ENCODE results near the gene FGFBP1.

FGFBP1 gene

DNA sequence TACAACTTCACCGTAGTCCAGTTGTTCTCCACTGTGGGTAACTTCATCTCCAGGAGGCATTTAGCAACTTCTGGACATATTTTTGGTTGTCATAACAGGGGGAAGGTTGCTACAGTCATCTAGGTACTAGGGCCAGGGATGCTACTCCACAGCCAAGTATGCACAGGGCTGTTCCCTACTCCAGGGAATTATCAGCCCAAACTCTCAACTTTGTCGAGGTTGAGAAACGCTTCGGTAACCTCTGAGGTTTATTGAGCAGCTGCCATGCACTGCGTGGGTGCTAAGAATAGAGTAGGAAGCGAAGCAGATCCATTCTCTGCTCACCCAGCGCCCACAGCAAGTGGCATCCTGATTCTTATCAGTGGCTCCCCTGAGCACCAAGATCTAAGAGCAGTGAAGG is 8.2 kb downstream of the FGFBP1 start:
- Histone ChIP-seq H3K4me3 (ENCODE audit: severe bottlenecking) (no peak overlapping the region), H3K9me3 (ENCODE audit: severe bottlenecking) (no peaks in the 10 kb centered on the region), H3K36me3 (ENCODE audit: low read depth) (peaks cover 7% of the 10 kb centered on the region), H3K27ac (ENCODE audit: poor library complexity, severe bottlenecking) (peak overlapping the region; percentile 3), H3K4me1 (ENCODE audit: insufficient read depth, poor library complexity, severe bottlenecking) (peaks cover 13% of the 10 kb centered on the region), H3K27me3 (ENCODE audit: insufficient read depth, poor library complexity, severe bottlenecking) (no peaks in the 10 kb centered on the region)
- ATAC-seq (ENCODE audit: low read depth) (no peak), DNase-seq (ENCODE audit: low spot score) (no peak)
- TF ChIP-seq, protein P1, sequence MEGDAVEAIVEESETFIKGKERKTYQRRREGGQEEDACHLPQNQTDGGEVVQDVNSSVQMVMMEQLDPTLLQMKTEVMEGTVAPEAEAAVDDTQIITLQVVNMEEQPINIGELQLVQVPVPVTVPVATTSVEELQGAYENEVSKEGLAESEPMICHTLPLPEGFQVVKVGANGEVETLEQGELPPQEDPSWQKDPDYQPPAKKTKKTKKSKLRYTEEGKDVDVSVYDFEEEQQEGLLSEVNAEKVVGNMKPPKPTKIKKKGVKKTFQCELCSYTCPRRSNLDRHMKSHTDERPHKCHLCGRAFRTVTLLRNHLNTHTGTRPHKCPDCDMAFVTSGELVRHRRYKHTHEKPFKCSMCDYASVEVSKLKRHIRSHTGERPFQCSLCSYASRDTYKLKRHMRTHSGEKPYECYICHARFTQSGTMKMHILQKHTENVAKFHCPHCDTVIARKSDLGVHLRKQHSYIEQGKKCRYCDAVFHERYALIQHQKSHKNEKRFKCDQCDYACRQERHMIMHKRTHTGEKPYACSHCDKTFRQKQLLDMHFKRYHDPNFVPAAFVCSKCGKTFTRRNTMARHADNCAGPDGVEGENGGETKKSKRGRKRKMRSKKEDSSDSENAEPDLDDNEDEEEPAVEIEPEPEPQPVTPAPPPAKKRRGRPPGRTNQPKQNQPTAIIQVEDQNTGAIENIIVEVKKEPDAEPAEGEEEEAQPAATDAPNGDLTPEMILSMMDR (IDR thresholded peaks at IDR 0.05; ENCODE audit: poor library complexity, severe bottlenecking), result no peak

DNA sequence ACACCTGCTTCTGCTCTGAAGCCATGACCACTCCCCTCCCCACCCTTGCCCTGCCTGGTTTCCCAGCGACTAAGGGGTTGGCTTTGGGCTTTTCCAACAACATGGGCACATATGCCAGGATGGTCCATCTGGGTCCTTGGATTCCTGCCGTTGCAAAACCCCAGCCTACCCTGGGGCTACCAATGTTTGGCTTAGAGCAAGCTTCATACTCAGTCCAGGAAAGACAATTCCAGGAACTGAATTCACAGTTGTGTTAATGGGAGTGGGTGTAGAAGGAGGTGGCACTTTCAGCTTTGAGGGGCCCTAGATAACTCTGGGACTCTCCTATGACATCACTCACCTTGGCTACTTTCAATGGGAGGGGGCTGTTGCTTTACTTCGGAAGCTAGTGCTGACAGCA is 9.0 kb downstream of the FGFBP1 start:
- H3K27me3 ChIP-seq (ENCODE audit: insufficient read depth, poor library complexity, severe bottlenecking), result no peaks in the 10 kb centered on the region
- H3K27ac ChIP-seq (ENCODE audit: poor library complexity, severe bottlenecking), result peak overlapping the region; percentile 3
- no peaks in the 10 kb centered on the region for H3K9me3 ChIP-seq (ENCODE audit: severe bottlenecking)
- no peak overlapping the region for H3K4me3 ChIP-seq (ENCODE audit: severe bottlenecking)
- DNase-seq (ENCODE audit: low spot score), result no peak
- TF ChIP-seq, protein P1 (IDR thresholded peaks at IDR 0.05; ENCODE audit: poor library complexity, severe bottlenecking), result no peak
- H3K36me3 ChIP-seq (ENCODE audit: low read depth), result no peaks in the 10 kb centered on the region
- no peak for ATAC-seq (ENCODE audit: low read depth)
- H3K4me1 ChIP-seq (ENCODE audit: insufficient read depth, poor library complexity, severe bottlenecking), result peaks cover 6% of the 10 kb centered on the region

DNA sequence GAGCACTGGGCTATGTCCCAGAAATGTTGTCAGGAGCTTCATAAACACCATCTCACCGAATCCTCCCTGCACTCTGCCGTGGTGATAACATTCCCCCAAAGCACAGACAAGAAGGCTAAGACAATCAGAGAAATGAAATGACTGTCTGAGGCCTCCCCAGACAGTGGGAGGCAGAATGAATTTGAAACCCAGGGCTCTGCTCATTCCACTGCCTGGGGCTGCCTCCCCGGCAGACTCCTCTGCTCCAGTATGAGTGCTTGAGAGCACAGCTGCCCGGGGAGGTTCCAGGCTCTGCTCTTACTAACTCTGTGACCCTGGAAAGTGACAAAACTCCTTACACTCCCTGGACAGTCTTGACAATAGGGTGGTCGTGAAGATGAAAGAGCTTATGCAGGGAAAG is 9.7 kb downstream of the FGFBP1 start:
- Histone ChIP-seq H3K27me3 (ENCODE audit: insufficient read depth, poor library complexity, severe bottlenecking) (no peaks in the 10 kb centered on the region), H3K9me3 (ENCODE audit: severe bottlenecking) (no peaks in the 10 kb centered on the region), H3K4me1 (ENCODE audit: insufficient read depth, poor library complexity, severe bottlenecking) (peaks cover 5% of the 10 kb centered on the region), H3K36me3 (ENCODE audit: low read depth) (no peaks in the 10 kb centered on the region), H3K4me3 (ENCODE audit: severe bottlenecking) (no peak overlapping the region), H3K27ac (ENCODE audit: poor library complexity, severe bottlenecking) (peak overlapping the region; percentile 3)
- TF ChIP-seq, protein P1 (IDR thresholded peaks at IDR 0.05; ENCODE audit: poor library complexity, severe bottlenecking), result no peak
- ATAC-seq (ENCODE audit: low read depth) (no peak), DNase-seq (ENCODE audit: low spot score) (no peak)

DNA sequence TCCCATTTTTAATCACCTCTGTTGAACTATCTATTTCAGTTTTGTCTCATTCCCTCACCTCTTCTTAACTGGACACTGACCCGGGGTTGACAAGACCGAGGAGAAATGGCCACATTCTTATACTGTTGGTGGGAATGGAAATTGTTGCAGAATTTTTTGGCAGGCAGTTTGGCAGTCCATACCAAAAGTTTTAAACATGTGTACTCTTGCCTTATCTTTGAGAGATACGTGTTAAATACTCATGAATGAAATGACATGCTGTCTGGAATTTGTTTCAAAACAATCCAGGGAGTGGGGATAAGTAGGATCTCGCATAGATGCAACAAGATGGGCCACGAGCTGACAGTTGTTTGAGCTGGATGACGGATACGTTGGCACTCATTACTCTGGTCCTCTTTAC is 12.1 kb downstream of the FGFBP1 start:
- peaks cover 11% of the 10 kb centered on the region for H3K4me1 ChIP-seq (ENCODE audit: insufficient read depth, poor library complexity, severe bottlenecking)
- DNase-seq (ENCODE audit: low spot score) (no peak), ATAC-seq (ENCODE audit: low read depth) (peak; percentile 24; the same call in 1 of the 3 replicates)
- H3K36me3 ChIP-seq (ENCODE audit: low read depth), result no peaks in the 10 kb centered on the region
- TF ChIP-seq, protein P1 (IDR thresholded peaks at IDR 0.05; ENCODE audit: poor library complexity, severe bottlenecking), result no peak
- no peak overlapping the region for H3K4me3 ChIP-seq (ENCODE audit: severe bottlenecking)
- H3K9me3 ChIP-seq (ENCODE audit: severe bottlenecking), result no peaks in the 10 kb centered on the region
- H3K27ac ChIP-seq (ENCODE audit: poor library complexity, severe bottlenecking), result peak overlapping the region; percentile 42
- no peaks in the 10 kb centered on the region for H3K27me3 ChIP-seq (ENCODE audit: insufficient read depth, poor library complexity, severe bottlenecking)

DNA sequence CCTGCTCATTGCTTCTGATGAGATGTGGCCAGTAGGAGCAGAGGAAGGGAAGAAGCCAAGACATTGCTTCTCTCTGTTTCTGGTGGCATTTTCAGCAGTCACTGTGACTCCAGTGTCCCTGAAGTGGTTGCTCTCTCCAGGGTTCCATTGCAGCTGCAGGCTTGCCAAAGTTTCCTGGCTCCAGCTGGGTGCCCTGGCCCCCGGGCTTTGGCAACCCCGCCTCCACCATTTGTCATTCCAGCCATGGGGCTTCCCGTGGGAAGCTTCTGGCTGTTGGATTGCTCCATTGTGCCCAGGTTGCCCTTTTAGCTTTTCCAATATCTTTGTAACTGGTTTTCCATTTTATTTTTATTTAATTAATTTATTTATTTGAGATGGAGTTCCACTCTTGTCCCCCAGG is 12.7 kb downstream of the FGFBP1 start:
- no peak for DNase-seq (ENCODE audit: low spot score)
- ATAC-seq (ENCODE audit: low read depth), result no peak
- no peaks in the 10 kb centered on the region for H3K9me3 ChIP-seq (ENCODE audit: severe bottlenecking)
- H3K27ac ChIP-seq (ENCODE audit: poor library complexity, severe bottlenecking), result peak overlapping the region; percentile 42
- TF ChIP-seq, protein P1 (IDR thresholded peaks at IDR 0.05; ENCODE audit: poor library complexity, severe bottlenecking), result no peak
- H3K4me3 ChIP-seq (ENCODE audit: severe bottlenecking), result no peak overlapping the region
- H3K27me3 ChIP-seq (ENCODE audit: insufficient read depth, poor library complexity, severe bottlenecking), result no peaks in the 10 kb centered on the region
- H3K4me1 ChIP-seq (ENCODE audit: insufficient read depth, poor library complexity, severe bottlenecking), result peaks cover 18% of the 10 kb centered on the region
- H3K36me3 ChIP-seq (ENCODE audit: low read depth), result no peaks in the 10 kb centered on the region

Data from RWPE2 (cell line).